Measurements from ENCODE around the gene PHYHD1.
"Not testable (repeated sequence)": the region's sequence is repeated elsewhere in the genome, so short reads cannot be mapped to it uniquely, and the experiment has no call there.

Gene PHYHD1

GRCh38 chr9:128945798-128946501 is 25.2 kb downstream of the PHYHD1 start:
- no peak overlapping the region for H3K4me3 ChIP-seq (ENCODE audit: low read depth, low read length)
- DNase-seq (ENCODE audit: low read depth): no peak
- no peak for TF ChIP-seq CTCF (IDR thresholded peaks at IDR 0.05; ENCODE audit: low read depth, low read length, missing control alignments)

GRCh38 chr9:128946571-128947276 is 25.9 kb downstream of the PHYHD1 start:
- H3K4me3 ChIP-seq (ENCODE audit: low read depth, low read length): peak overlapping the region; percentile 98
- no peak for DNase-seq (ENCODE audit: low read depth)

GRCh38 chr9:128947277-128947526 is 26.4 kb downstream of the PHYHD1 start:
- no peak for DNase-seq (ENCODE audit: low read depth)
- H3K4me3 ChIP-seq (ENCODE audit: low read depth, low read length): peak overlapping the region; percentile 98
- TF ChIP-seq CTCF (IDR thresholded peaks at IDR 0.05; ENCODE audit: low read depth, low read length, missing control alignments): no peak

More at GRCh38 chr9:128946571-128947276, 25.9 kb downstream of the PHYHD1 start:
- TF ChIP-seq CTCF (IDR thresholded peaks at IDR 0.05; ENCODE audit: low read depth, low read length, missing control alignments): no peak

GRCh38 chr9:128947527-128948301 is 26.9 kb downstream of the PHYHD1 start, which contains the start of the genes DOLK and NUP188:
Gene DOLK, minus strand, starts transcription at chr9:128947603. Its CDS starts 300 bp downstream, at chr9:128947303.
Gene NUP188, plus strand, starts transcription at chr9:128947699. Its CDS starts 21 bp downstream, at chr9:128947720.
- H3K4me3 ChIP-seq (ENCODE audit: low read depth, low read length): peak within 1 kb of the TSS; percentile 98
- DNase-seq (ENCODE audit: low read depth): peak; percentile 70
- no peak for TF ChIP-seq CTCF (IDR thresholded peaks at IDR 0.05; ENCODE audit: low read depth, low read length, missing control alignments)

- not testable (repeated sequence) for DNase-seq (ENCODE audit: low read depth); H3K4me3 ChIP-seq (ENCODE audit: low read depth, low read length)
Observed at GRCh38 chr9:128961403-128961802, 40.6 kb downstream of the PHYHD1 start.

- DNase-seq (ENCODE audit: low read depth): no peak
- H3K4me3 ChIP-seq (ENCODE audit: low read depth, low read length): no peak overlapping the region
- TF ChIP-seq CTCF (IDR thresholded peaks at IDR 0.05; ENCODE audit: low read depth, low read length, missing control alignments): no peak
Observed at GRCh38 chr9:128969491-128969890, 48.7 kb downstream of the PHYHD1 start.

- DNase-seq (ENCODE audit: low read depth): no peak
- no peak for TF ChIP-seq CTCF (IDR thresholded peaks at IDR 0.05; ENCODE audit: low read depth, low read length, missing control alignments)
Observed at GRCh38 chr9:128972956-128973355, 52.2 kb downstream of the PHYHD1 start.

More at GRCh38 chr9:128972956-128973355, 52.2 kb downstream of the PHYHD1 start:
- H3K4me3 ChIP-seq (ENCODE audit: low read depth, low read length): no peak overlapping the region

All from GM12864 (cell line).